IMR-90 (cell line): Measurements from ENCODE around the gene TNS1. TPM values are rescaled to one million over a fixed set of nuclear protein-coding genes. Genes with fewer than 3 reads are reported as not detected.

Experiments used
- ATAC-seq: fragments of 200-7000 bp; cut with Tn5 transposase; 2 replicates; pipeline ENCODE4 v1.9.1; 2020; ENCODE audit warnings: low read depth, mild to moderate bottlenecking, moderate library complexity
- BruUV-seq: library from RNA; stranded (reverse); fragments of 400-500 nt; replicated peaks from 2 replicates; lab custom pipeline; 2021; lab: Mats Ljungman, UMichigan
- CTCF ChIA-PET: fragments of 300-600 bp; formaldehyde crosslinking; extraction: SDS; loops from one replicate; lab custom pipeline; 2021; ENCODE audit warnings: antibody characterized with exemption; lab: Yijun Ruan, JAX
- POLR2A ChIA-PET: fragments of 300-600 bp; sonication (Branson Sonifier 250); formaldehyde crosslinking; loops from one replicate; lab custom pipeline; 2022; ENCODE audit warnings: antibody characterized with exemption; ENCODE audit not compliant: unreplicated experiment; lab: Charles Lee
- DNase-seq: peaks from one replicate; pipeline ENCODE4 v3.0.0; 2013
- H2AFZ ChIP-seq: replicated peaks from 2 replicates; pipeline ENCODE3; 2013; ENCODE audit warnings: low read length, mild to moderate bottlenecking; ENCODE audit not compliant: poor library complexity
- H2AK5ac ChIP-seq: 2 replicates; pipeline ENCODE4 v1.6.1; 2013; ENCODE audit warnings: low read depth, low read length, inconsistent platforms
- H2AK9ac ChIP-seq: replicated peaks from 2 replicates; pipeline ENCODE3; 2013; ENCODE audit warnings: mild to moderate bottlenecking, low read depth, low read length, moderate library complexity; ENCODE audit not compliant: poor library complexity
- H2BK120ac ChIP-seq: 2 replicates; pipeline ENCODE4 v1.6.1; 2013; ENCODE audit warnings: low read depth, low read length, inconsistent platforms
- H2BK15ac ChIP-seq: 3 replicates; pipeline ENCODE4 v1.6.1; 2013; ENCODE audit warnings: low read depth, low read length, inconsistent platforms
- H2BK20ac ChIP-seq: 2 replicates; pipeline ENCODE4 v1.6.1; 2013; ENCODE audit warnings: low read depth, mild to moderate bottlenecking, inconsistent platforms, low read length, moderate library complexity
- H2BK5ac ChIP-seq: 2 replicates; pipeline ENCODE4 v1.6.1; 2013; ENCODE audit warnings: mild to moderate bottlenecking, low read depth, low read length, inconsistent platforms; ENCODE audit not compliant: poor library complexity, severe bottlenecking
- H3K14ac ChIP-seq: replicated peaks from 2 replicates; pipeline ENCODE4 v1.6.1; 2013; ENCODE audit warnings: low read depth, low read length, inconsistent platforms
- H3K18ac ChIP-seq: 2 replicates; pipeline ENCODE4 v1.6.1; 2013; ENCODE audit warnings: low read depth, low read length, control low read depth
- H3K23ac ChIP-seq: 2 replicates; pipeline ENCODE4 v1.6.1; 2013; ENCODE audit warnings: low read depth, low read length, inconsistent platforms
- H3K27ac ChIP-seq: 2 replicates; pipeline ENCODE4 v1.5.1; 2013; ENCODE audit warnings: mild to moderate bottlenecking, control low read depth, low read length; ENCODE audit not compliant: insufficient read depth
- H3K27me3 ChIP-seq: 2 replicates; pipeline ENCODE4 v1.6.1; 2013; ENCODE audit warnings: low read length; ENCODE audit not compliant: control insufficient read depth, insufficient read depth
- H3K36me3 ChIP-seq: 2 replicates; pipeline ENCODE4 v1.6.1; 2013; ENCODE audit warnings: low read length, mixed read lengths; ENCODE audit not compliant: control insufficient read depth, insufficient read depth
- H3K4ac ChIP-seq: 2 replicates; pipeline ENCODE4 v1.6.1; 2013; ENCODE audit warnings: low read depth, low read length, inconsistent platforms
- H3K4me1 ChIP-seq: 2 replicates; pipeline ENCODE4 v1.6.1; 2013; ENCODE audit warnings: low read length, mixed read lengths; ENCODE audit not compliant: control insufficient read depth, insufficient read depth
- H3K4me2 ChIP-seq: 2 replicates; pipeline ENCODE4 v1.6.1; 2013; ENCODE audit warnings: low read depth, mild to moderate bottlenecking, control low read depth, low read length, moderate library complexity
- H3K4me3 ChIP-seq: 2 replicates; pipeline ENCODE4 v1.5.1; 2013; ENCODE audit warnings: low read depth, mild to moderate bottlenecking, control low read depth, low read length, moderate library complexity; ENCODE audit not compliant: insufficient read depth
- H3K56ac ChIP-seq: 2 replicates; pipeline ENCODE4 v1.6.1; 2013; ENCODE audit warnings: low read length, inconsistent platforms; ENCODE audit not compliant: insufficient read depth; ENCODE audit errors: extremely low read depth
- H3K79me1 ChIP-seq, 2 experiments: 2 replicates each; pipeline ENCODE4 v1.6.1; 2013; ENCODE audit warnings: low read length in 2 of 2, inconsistent platforms in 1 of 2, low read depth in 1 of 2
- H3K9ac ChIP-seq: 2 replicates; pipeline ENCODE4 v1.6.1; 2013; ENCODE audit warnings: low read depth, low read length, control low read depth
- H3K9me1 ChIP-seq: 2 replicates; pipeline ENCODE4 v1.6.1; 2013; ENCODE audit warnings: low read length, inconsistent platforms; ENCODE audit not compliant: insufficient read depth
- H3K9me3 ChIP-seq: 2 replicates; pipeline ENCODE4 v1.6.1; 2013; ENCODE audit warnings: low read length; ENCODE audit not compliant: control insufficient read depth, insufficient read depth
- H4K20me1 ChIP-seq: 2 replicates; pipeline ENCODE4 v1.6.1; 2013; ENCODE audit warnings: low read length, inconsistent platforms; ENCODE audit not compliant: insufficient read depth
- H4K5ac ChIP-seq: 2 replicates; pipeline ENCODE4 v1.6.1; 2013; ENCODE audit warnings: mild to moderate bottlenecking, low read depth, low read length, control low read depth
- H4K8ac ChIP-seq, 2 experiments: 2 replicates each; pipeline ENCODE4 v1.6.1; 2013; ENCODE audit warnings: low read depth in 2 of 2, low read length in 2 of 2, control low read depth in 1 of 2, inconsistent platforms in 1 of 2
- H4K91ac ChIP-seq: 2 replicates; pipeline ENCODE4 v1.6.1; 2013; ENCODE audit warnings: low read depth, low read length, inconsistent platforms; ENCODE audit not compliant: insufficient read depth
- BHLHE40 ChIP-seq: fragments of 150-350 bp; IDR thresholded peaks from 2 replicates; pipeline ENCODE4 v1.6.1; 2016; ENCODE audit warnings: mild to moderate bottlenecking, low read depth, low read length
- CEBPB ChIP-seq: IDR thresholded peaks from 2 replicates; pipeline ENCODE4 v1.6.1; 2012; ENCODE audit warnings: low read depth, low read length, improper control_type of control experiment
- CHD1 ChIP-seq: IDR thresholded peaks from 2 replicates; pipeline ENCODE4 v1.6.1; 2012; ENCODE audit warnings: low read depth, low read length, improper control_type of control experiment
- FOS ChIP-seq: fragments of 150-350 bp; IDR thresholded peaks from 2 replicates; pipeline ENCODE4 v1.6.1; 2016; ENCODE audit warnings: low read depth, low read length
- MAFK ChIP-seq: IDR thresholded peaks from 2 replicates; pipeline ENCODE4 v1.6.1; 2012; ENCODE audit warnings: low read depth, low read length, improper control_type of control experiment
- MAZ ChIP-seq: IDR thresholded peaks from 2 replicates; pipeline ENCODE4 v1.6.1; 2012; ENCODE audit warnings: low read depth, mild to moderate bottlenecking, low read length, improper control_type of control experiment, moderate library complexity, borderline replicate concordance
- MXI1 ChIP-seq: IDR thresholded peaks from 2 replicates; pipeline ENCODE4 v1.6.1; 2012; ENCODE audit warnings: low read depth, mild to moderate bottlenecking, low read length, moderate library complexity, borderline replicate concordance
- NFE2L2 ChIP-seq: fragments of 150-350 bp; IDR thresholded peaks from 2 replicates; pipeline ENCODE4 v1.6.1; 2016; ENCODE audit warnings: low read depth, mild to moderate bottlenecking, low read length
- POLR2A ChIP-seq: IDR thresholded peaks from 2 replicates; pipeline ENCODE4 v1.6.1; 2012; ENCODE audit warnings: mild to moderate bottlenecking, low read depth, low read length
- RAD21 ChIP-seq: IDR thresholded peaks from 2 replicates; pipeline ENCODE4 v1.6.1; 2012; ENCODE audit warnings: low read length, improper control_type of control experiment
- RCOR1 ChIP-seq: IDR thresholded peaks from 2 replicates; pipeline ENCODE4 v1.6.1; 2012; ENCODE audit warnings: mild to moderate bottlenecking, low read length, improper control_type of control experiment; ENCODE audit not compliant: insufficient replicate concordance
- RFX5 ChIP-seq: IDR thresholded peaks from 2 replicates; pipeline ENCODE4 v1.8.0; 2012; ENCODE audit warnings: low read depth, mild to moderate bottlenecking, low read length, moderate library complexity
- SMC3 ChIP-seq: fragments of 150-350 bp; IDR thresholded peaks from 2 replicates; pipeline ENCODE4 v1.6.1; 2016; ENCODE audit warnings: low read depth, mild to moderate bottlenecking, antibody characterized with exemption, low read length, moderate library complexity
- WGBS, 2 experiments: methylation state at CpG; one replicate each; pipeline versions ENCODE4 v1.1.5 to v1.1.7; 2013; ENCODE audit warnings: missing lambda C conversion rate in 2 of 2; ENCODE audit not compliant: insufficient read length in 1 of 2; ENCODE audit errors: extremely low coverage in 2 of 2; 5-methylcytosine and 5-hydroxymethylcytosine counted together
- dilution Hi-C: fragments of 300-500 bp; cut with HindIII; formaldehyde crosslinking; loops from one replicate; pipeline ENCODE4 v1.14.3; 2018; ENCODE audit warnings: low sequenced_read_pairs; ENCODE audit not compliant: unreplicated experiment
- in situ Hi-C: fragments of 300-500 bp; cut with MboI; formaldehyde crosslinking; loops from 3 replicates; pipeline ENCODE4 v1.14.3; 2019; ENCODE audit warnings: low sequenced_read_pairs, inconsistent platforms, mixed read lengths
- intact Hi-C: fragments of 100-400 bp; cut with micrococcal nuclease; formaldehyde crosslinking; loops from 2 replicates; pipeline ENCODE4 v1.10.0; 2022
- polyA plus RNA-seq, 3 experiments: library from polyadenylated mRNA; depleted of rRNA; stranded (reverse); fragments of >200 nt; gene quantifications; 2 replicates each; pipeline ENCODE4 v1.2.3, GENCODE V29; 2012; ENCODE audit warnings: low replicate concordance in 1 of 3
- total RNA-seq: library from RNA; depleted of rRNA; stranded (reverse); fragments of >200 nt; gene quantifications from 2 replicates; pipeline ENCODE4 v1.2.3, GENCODE V29; 2012
- TF ChIP-seq, protein P1 (sequence below): conservative IDR thresholded peaks from 2 replicates; pipeline ENCODE4 v1.5.1; 2012; ENCODE audit warnings: mild to moderate bottlenecking, low read depth, low read length, improper control_type of control experiment
- TF ChIP-seq, protein P2 (sequence below): fragments of 150-350 bp; IDR thresholded peaks from 2 replicates; pipeline ENCODE4 v1.6.1; 2017; ENCODE audit warnings: mild to moderate bottlenecking, antibody characterized with exemption, low read length, low read depth
- TF ChIP-seq, protein P3 (sequence below): fragments of 150-350 bp; IDR thresholded peaks from 2 replicates; pipeline ENCODE4 v1.6.1; 2016; ENCODE audit warnings: low read depth, mild to moderate bottlenecking, low read length, moderate library complexity, borderline replicate concordance

TNS1 gene
- total and polyA plus RNA-seq, 2 of the 4 experiments (the other 2 are of a cell fraction) = 41.1 to 45.2 TPM

DNA sequence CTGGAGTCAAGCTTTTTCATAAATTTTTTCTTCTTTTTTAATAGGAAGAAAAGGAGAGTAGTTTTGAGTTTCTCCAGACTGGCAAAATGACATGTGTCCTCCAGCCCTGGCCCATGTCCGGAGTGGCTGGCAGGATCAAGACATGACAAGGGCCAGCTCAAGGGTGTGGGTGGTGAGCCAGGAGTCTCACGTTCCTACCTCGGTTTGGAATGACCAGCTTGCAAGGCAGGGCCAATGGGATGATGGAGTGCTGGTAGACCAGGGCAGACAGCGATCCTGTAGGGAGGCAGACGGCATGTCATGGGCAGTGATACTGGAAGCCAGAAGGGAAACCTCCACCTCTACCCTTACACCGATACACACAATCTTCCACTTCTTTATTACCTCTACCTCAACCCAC lies 190.6 kb downstream of the TNS1 start:
- no peak overlapping the region for H3K4me2 ChIP-seq
- no peak overlapping the region for H2BK15ac ChIP-seq
- H2BK5ac ChIP-seq = no peak overlapping the region
- no peak overlapping the region for H3K9ac ChIP-seq
- H2BK120ac ChIP-seq = no peak overlapping the region
- no peaks in the 10 kb centered on the region for H3K9me3 ChIP-seq
- H4K8ac ChIP-seq = no peak overlapping the region
- no peak for DNase-seq
- no peak overlapping the region for H2AK9ac ChIP-seq
- ChIA-PET POLR2A (interaction anchor here (0.6 kb wide), 1 partner anchor 18 kb away, joined by 4 read pairs; no protein-coding TSS in a partner anchor), CTCF (no interaction called here)
- no peak for TF ChIP-seq NFE2L2
- TF ChIP-seq RCOR1 = no peak
- no peak for TF ChIP-seq MXI1
- no peak for TF ChIP-seq RAD21
- TF ChIP-seq, protein P1, sequence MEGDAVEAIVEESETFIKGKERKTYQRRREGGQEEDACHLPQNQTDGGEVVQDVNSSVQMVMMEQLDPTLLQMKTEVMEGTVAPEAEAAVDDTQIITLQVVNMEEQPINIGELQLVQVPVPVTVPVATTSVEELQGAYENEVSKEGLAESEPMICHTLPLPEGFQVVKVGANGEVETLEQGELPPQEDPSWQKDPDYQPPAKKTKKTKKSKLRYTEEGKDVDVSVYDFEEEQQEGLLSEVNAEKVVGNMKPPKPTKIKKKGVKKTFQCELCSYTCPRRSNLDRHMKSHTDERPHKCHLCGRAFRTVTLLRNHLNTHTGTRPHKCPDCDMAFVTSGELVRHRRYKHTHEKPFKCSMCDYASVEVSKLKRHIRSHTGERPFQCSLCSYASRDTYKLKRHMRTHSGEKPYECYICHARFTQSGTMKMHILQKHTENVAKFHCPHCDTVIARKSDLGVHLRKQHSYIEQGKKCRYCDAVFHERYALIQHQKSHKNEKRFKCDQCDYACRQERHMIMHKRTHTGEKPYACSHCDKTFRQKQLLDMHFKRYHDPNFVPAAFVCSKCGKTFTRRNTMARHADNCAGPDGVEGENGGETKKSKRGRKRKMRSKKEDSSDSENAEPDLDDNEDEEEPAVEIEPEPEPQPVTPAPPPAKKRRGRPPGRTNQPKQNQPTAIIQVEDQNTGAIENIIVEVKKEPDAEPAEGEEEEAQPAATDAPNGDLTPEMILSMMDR = no peak
- no peak for TF ChIP-seq POLR2A
- TF ChIP-seq BHLHE40 = no peak
- TF ChIP-seq RFX5 = no peak
- no peak for TF ChIP-seq CEBPB
- no peak for TF ChIP-seq CHD1
- TF ChIP-seq SMC3 = no peak
- TF ChIP-seq FOS = no peak
- no peak for TF ChIP-seq MAZ
- no peak for TF ChIP-seq MAFK
- TF ChIP-seq, protein P2, sequence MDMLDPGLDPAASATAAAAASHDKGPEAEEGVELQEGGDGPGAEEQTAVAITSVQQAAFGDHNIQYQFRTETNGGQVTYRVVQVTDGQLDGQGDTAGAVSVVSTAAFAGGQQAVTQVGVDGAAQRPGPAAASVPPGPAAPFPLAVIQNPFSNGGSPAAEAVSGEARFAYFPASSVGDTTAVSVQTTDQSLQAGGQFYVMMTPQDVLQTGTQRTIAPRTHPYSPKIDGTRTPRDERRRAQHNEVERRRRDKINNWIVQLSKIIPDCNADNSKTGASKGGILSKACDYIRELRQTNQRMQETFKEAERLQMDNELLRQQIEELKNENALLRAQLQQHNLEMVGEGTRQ = no peak
- TF ChIP-seq, protein P3, sequence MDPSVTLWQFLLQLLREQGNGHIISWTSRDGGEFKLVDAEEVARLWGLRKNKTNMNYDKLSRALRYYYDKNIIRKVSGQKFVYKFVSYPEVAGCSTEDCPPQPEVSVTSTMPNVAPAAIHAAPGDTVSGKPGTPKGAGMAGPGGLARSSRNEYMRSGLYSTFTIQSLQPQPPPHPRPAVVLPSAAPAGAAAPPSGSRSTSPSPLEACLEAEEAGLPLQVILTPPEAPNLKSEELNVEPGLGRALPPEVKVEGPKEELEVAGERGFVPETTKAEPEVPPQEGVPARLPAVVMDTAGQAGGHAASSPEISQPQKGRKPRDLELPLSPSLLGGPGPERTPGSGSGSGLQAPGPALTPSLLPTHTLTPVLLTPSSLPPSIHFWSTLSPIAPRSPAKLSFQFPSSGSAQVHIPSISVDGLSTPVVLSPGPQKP = no peak
- no peak overlapping the region for H3K23ac ChIP-seq
- peaks cover 18% of the 10 kb centered on the region for H4K20me1 ChIP-seq
- no peaks in the 10 kb centered on the region for H3K4me1 ChIP-seq
- H3K14ac ChIP-seq = no peak overlapping the region
- BruUV-seq = no TSS peak
- peaks cover 23% of the 10 kb centered on the region for H3K9me1 ChIP-seq
- no peaks in the 10 kb centered on the region for H3K27me3 ChIP-seq
- no peak overlapping the region for H3K56ac ChIP-seq
- ATAC-seq = no peak
- no peak overlapping the region for H2AFZ ChIP-seq
- peaks cover 22 to 23% of the 10 kb centered on the region in 2 experiments for H3K79me1 ChIP-seq
- no peak overlapping the region for H3K18ac ChIP-seq
- no peak overlapping the region for H4K91ac ChIP-seq
- in situ Hi-C loops = no loop called here
- no peak overlapping the region for H2AK5ac ChIP-seq
- no peak overlapping the region for H3K27ac ChIP-seq
- peaks cover 82% of the 10 kb centered on the region for H3K36me3 ChIP-seq
- 100% methylated on average over 1 of the region's 6 CpGs; no CpG with 5 or more reads in 1 of the 2 experiments for WGBS, 2 experiments
- dilution Hi-C loops = no loop called here
- intact Hi-C loops = no loop called here
- H3K4ac ChIP-seq = no peak overlapping the region
- no peak overlapping the region for H2BK20ac ChIP-seq
- no peak overlapping the region for H4K5ac ChIP-seq
- H3K4me3 ChIP-seq = no peak overlapping the region
